Heart left ventricle (tissue), 16 donors: ENCODE data around the gene MALRD1. TPM values are rescaled to one million over a fixed set of nuclear protein-coding genes. Genes with fewer than 3 reads are reported as not detected.

Source experiments
- ATAC-seq, 4 donors: fragments of 200-7000 bp; cut with Tn5 transposase; one replicate each; pipeline ENCODE4 v1.9.1; 2020 to 2022; ENCODE audit warnings: moderate library complexity in 4 of 4, mild to moderate bottlenecking in 3 of 4, moderate number of reproducible peaks in 1 of 4
- DNase-seq, 5 donors: peaks; one replicate each; pipeline ENCODE4 v3.0.0-alpha.2; 2020
- H3K27ac ChIP-seq, 12 donors: fragments of 200-600 bp; sonication (generic) in 4 of 12; one replicate each; pipeline versions ENCODE4 v1.5.0 to v1.8.0; 2016 to 2022; ENCODE audit warnings: mild to moderate bottlenecking in 2 of 12
- H3K27me3 ChIP-seq, 9 donors: fragments of 200-600 bp; sonication (generic) in 2 of 9; one replicate each; pipeline versions ENCODE4 v1.5.1 to v1.8.0; 2016 to 2022; ENCODE audit warnings: mild to moderate bottlenecking in 3 of 9
- H3K36me3 ChIP-seq, 9 donors: fragments of 200-600 bp; sonication (generic) in 2 of 9; one replicate each; pipeline versions ENCODE4 v1.5.0 to v1.8.0; 2018 to 2022; ENCODE audit warnings: mild to moderate bottlenecking in 2 of 9
- H3K4me1 ChIP-seq, 12 donors: fragments of 200-600 bp; sonication (generic) in 4 of 12; one replicate each; pipeline versions ENCODE4 v1.5.0 to v1.8.0; 2016 to 2022; ENCODE audit warnings: mild to moderate bottlenecking in 3 of 12
- H3K4me3 ChIP-seq, 12 donors: fragments of 200-600 bp; sonication (generic) in 4 of 12; one replicate each; pipeline versions ENCODE4 v1.5.0 to v1.8.0; 2017 to 2022; ENCODE audit warnings: mild to moderate bottlenecking in 9 of 12, moderate library complexity in 4 of 12
- H3K9me3 ChIP-seq, 12 donors: fragments of 200-600 bp; sonication (generic) in 4 of 12; one replicate each; pipeline versions ENCODE4 v1.5.0 to v1.8.0; 2016 to 2022; ENCODE audit warnings: mild to moderate bottlenecking in 1 of 12
- CTCF ChIP-seq, 12 donors: fragments of 200-600 bp; sonication (generic) in 4 of 12; IDR thresholded peaks; one replicate each; pipeline versions ENCODE4 v1.5.0 to v1.8.0; 2018 to 2022; ENCODE audit warnings: antibody characterized with exemption in 12 of 12, mild to moderate bottlenecking in 5 of 12
- POLR2A ChIP-seq, 2 donors: fragments of 450-650 bp; IDR thresholded peaks; one replicate each; pipeline ENCODE4 v1.6.1; 2017; ENCODE audit warnings: antibody characterized with exemption in 2 of 2, mild to moderate bottlenecking in 2 of 2, moderate library complexity in 2 of 2
- WGBS, 4 donors: extraction: QIAGEN DNeasy Blood & Tissue Kit in 2 of 4; methylation state at CpG; one replicate each; pipeline versions ENCODE4 v1.1.5 to v1.1.7; 2013 to 2018; 5-methylcytosine and 5-hydroxymethylcytosine counted together
- intact Hi-C, 10 donors: fragments of 100-400 bp; cut with DNase I; formaldehyde crosslinking; loops; one replicate each; pipeline versions ENCODE4 v1.11.1 to v1.14.2; 2022
- polyA plus RNA-seq, 2 donors: library from polyadenylated mRNA; stranded (reverse); fragments of 200-250 nt; gene quantifications; one replicate each; pipeline ENCODE4 v1.2.3, GENCODE V29; 2013
- total RNA-seq, 9 donors: library from RNA; depleted of rRNA in 2 of 9; stranded (reverse); fragments of >200 nt in 2 of 9; fragmentation: NEBNext Ultra II Directional in 3 of 9; extraction: Animal tissue kit (Norgen Biotek cat#: 25700) in 3 of 9; gene quantifications; one replicate each; pipeline versions ENCODE4 v1.1.0 to v1.2.4, GENCODE V29; 2016 to 2023
- donor health status: ischemic (EF 13 %, LVEDD 7.1; RV severe dilation, severe dysfunction).
- donor health status: healthy with polysubstance abuse.
- donor health status: DM: no; HTN: yes; CAD: no.
- donor health status: DM: no; HTN: no; CAD: no.
- donor health status: ischemic (EF 25% LVEDD 6.9; RV normal size, moderate dysfunction).
- donor health status: ischemic (EF 25% LVEDD 5.7; RV mildly dilated, moderate dysfunction).
- donor health status: healthy.
- donor health status: DM: yes; HTN: yes; CAD: no.
- donor health status: ischemic (EF 35%, LVEDD 5.7; RV mildly dilated, moderate dysfunction).
- donor health status: nonischemic (EF 11% LVEDD 7.7; RV severe dilation, severe dysfunction).
- donor health status: DM: yes; HTN: yes; CAD: no.
- donor health status: PGD.
- donor health status: ischemic (EF 29% LVEDD 5.4; RV normal size, mild dysfunction).
- donor health status: nonischemic (EF 23%, LVEDD 6.1; RV moderate dilation, normal function).

MALRD1 gene
- total and polyA plus RNA-seq, 11 donors, result 0.12 to 1.1 (median 0.37) TPM; not detected in 1

- TF ChIP-seq POLR2A (IDR thresholded peaks at IDR 0.05) (no peak), CTCF (IDR thresholded peaks at IDR 0.05) (no peak)
- no peak overlapping the region for H3K4me3 ChIP-seq
- 81 to 87% (median 83%) methylated on average over 3 of the region's 3 CpGs for WGBS, 4 donors
- DNase-seq, result no peak
- H3K27ac ChIP-seq, result peak overlapping the region in 1 of 12 donors; percentile 6
- ATAC-seq, result no peak
- H3K9me3 ChIP-seq, result no peaks in the 10 kb centered on the region
- no peaks in the 10 kb centered on the region for H3K27me3 ChIP-seq
- intact Hi-C loops, result no loop called here
- peaks cover 0 to 26% (median 0%) of the 10 kb centered on the region in 12 donors for H3K4me1 ChIP-seq
- H3K36me3 ChIP-seq, result no peaks in the 10 kb centered on the region
Measured at GRCh38 chr10:19640566-19641263, 592.1 kb downstream of the MALRD1 start.

GRCh38 chr10:19651549-19651948 is 602.9 kb downstream of the MALRD1 start:
- peaks cover 0 to 9% (median 0%) of the 10 kb centered on the region in 12 donors for H3K9me3 ChIP-seq
- ATAC-seq (peak in 1 of 4 donors; percentile 89), DNase-seq (no peak)
- WGBS, 4 donors, result 71 to 81% (median 74%) methylated on average over 1 of the region's 1 CpG
- no peaks in the 10 kb centered on the region for H3K27me3 ChIP-seq
- H3K27ac ChIP-seq, result no peak overlapping the region
- intact Hi-C loops, result no loop called here
- H3K4me3 ChIP-seq, result no peak overlapping the region
- H3K4me1 ChIP-seq, result peaks cover 0 to 23% (median 0%) of the 10 kb centered on the region in 12 donors
- no peaks in the 10 kb centered on the region for H3K36me3 ChIP-seq
- TF ChIP-seq CTCF (IDR thresholded peaks at IDR 0.05) (no peak), POLR2A (IDR thresholded peaks at IDR 0.05) (no peak)

- Histone ChIP-seq H3K27me3 (no peaks in the 10 kb centered on the region), H3K9me3 (peaks cover 0 to 9% (median 0%) of the 10 kb centered on the region in 12 donors), H3K27ac (no peak overlapping the region), H3K4me1 (peaks cover 0 to 29% (median 0%) of the 10 kb centered on the region in 12 donors), H3K36me3 (no peaks in the 10 kb centered on the region), H3K4me3 (no peak overlapping the region)
- intact Hi-C loops, result no loop called here
- WGBS, 4 donors, result 55 to 75% (median 59%) methylated on average over 1 of the region's 1 CpG
- DNase-seq (no peak), ATAC-seq (no peak)
- TF ChIP-seq CTCF (IDR thresholded peaks at IDR 0.05), result no peak
- TF ChIP-seq POLR2A (IDR thresholded peaks at IDR 0.05), result no peak
Measured at GRCh38 chr10:19652750-19653149, 604.1 kb downstream of the MALRD1 start.

GRCh38 chr10:19653931-19654330 is 605.3 kb downstream of the MALRD1 start:
- H3K4me1 ChIP-seq, result peaks cover 0 to 39% (median 0%) of the 10 kb centered on the region in 12 donors
- no peak for ATAC-seq
- H3K4me3 ChIP-seq, result no peak overlapping the region
- peaks cover 0 to 9% (median 0%) of the 10 kb centered on the region in 12 donors for H3K9me3 ChIP-seq
- no peaks in the 10 kb centered on the region for H3K36me3 ChIP-seq
- 51 to 74% (median 62%) methylated on average over 2 of the region's 2 CpGs for WGBS, 4 donors
- intact Hi-C loops, result no loop called here
- no peaks in the 10 kb centered on the region for H3K27me3 ChIP-seq
- no peak for DNase-seq
- TF ChIP-seq POLR2A (IDR thresholded peaks at IDR 0.05) (no peak), CTCF (IDR thresholded peaks at IDR 0.05) (no peak)
- H3K27ac ChIP-seq, result peak overlapping the region in 3 of 12 donors; percentile 53 to 64 (median 55)
